GM23338 (cell line): ENCODE measurements around the gene NPAS3. TPM values are rescaled to one million over a fixed set of nuclear protein-coding genes. Genes with fewer than 3 reads are reported as not detected.

Experiments
- ATAC-seq: fragments of 200-7000 bp; cut with Tn5 transposase; 3 replicates; pipeline ENCODE4 v1.9.1; 2020
- DNase-seq: peaks from one replicate; pipeline ENCODE4 v3.0.0-alpha.2; 2015; ENCODE audit warnings: low spot score
- H2AFZ ChIP-seq: fragments of 200-600 bp; sonication (generic); 2 replicates; pipeline ENCODE4 v1.8.0; 2016; ENCODE audit warnings: antibody characterized with exemption, mild to moderate bottlenecking, moderate library complexity
- H3F3A ChIP-seq: fragments of 200-600 bp; sonication (generic); replicated peaks from 2 replicates; pipeline ENCODE4 v1.8.0; 2017; ENCODE audit warnings: antibody characterized with exemption, mixed run types, low read depth
- H3K27ac ChIP-seq: fragments of 200-600 bp; sonication (generic); 2 replicates; pipeline ENCODE4 v1.6.1; 2016; ENCODE audit warnings: low read depth
- H3K27me3 ChIP-seq: fragments of 200-600 bp; sonication (generic); 2 replicates; pipeline ENCODE4 v1.8.0; 2016; ENCODE audit warnings: mild to moderate bottlenecking, mixed run types, moderate library complexity; ENCODE audit not compliant: insufficient read depth
- H3K36me3 ChIP-seq: fragments of 200-600 bp; sonication (generic); 2 replicates; pipeline ENCODE4 v1.8.0; 2016; ENCODE audit warnings: mild to moderate bottlenecking; ENCODE audit not compliant: insufficient read depth
- H3K4me1 ChIP-seq: fragments of 200-600 bp; sonication (generic); 2 replicates; pipeline ENCODE4 v1.8.0; 2016; ENCODE audit warnings: mild to moderate bottlenecking, moderate library complexity; ENCODE audit not compliant: insufficient read depth
- H3K4me2 ChIP-seq: fragments of 200-600 bp; sonication (generic); 2 replicates; pipeline ENCODE4 v1.7.1; 2017; ENCODE audit warnings: mixed run types
- H3K4me3 ChIP-seq: fragments of 200-600 bp; sonication (generic); 2 replicates; pipeline ENCODE4 v1.6.1; 2016; ENCODE audit warnings: mixed run types
- H3K79me2 ChIP-seq: fragments of 200-600 bp; sonication (generic); replicated peaks from 2 replicates; pipeline ENCODE4 v1.8.0; 2017; ENCODE audit warnings: mild to moderate bottlenecking; ENCODE audit not compliant: insufficient read depth
- H3K9me2 ChIP-seq: fragments of 200-600 bp; sonication (generic); 2 replicates; pipeline ENCODE4 v1.8.0; 2017; ENCODE audit not compliant: insufficient read depth
- H4K20me1 ChIP-seq: fragments of 200-600 bp; sonication (generic); replicated peaks from 2 replicates; pipeline ENCODE4 v1.8.0; 2017; ENCODE audit warnings: mild to moderate bottlenecking; ENCODE audit not compliant: insufficient read depth
- H3K27ac Mint-ChIP-seq: 2 replicates; pipeline ENCODE4 v1.8.0; 2020; ENCODE audit warnings: inconsistent platforms, mild to moderate bottlenecking, moderate library complexity, mixed read lengths
- H3K27me3 Mint-ChIP-seq: 3 replicates; pipeline ENCODE4 v1.8.0; 2022; ENCODE audit warnings: low read depth, mild to moderate bottlenecking, moderate library complexity, mixed read lengths, inconsistent platforms; ENCODE audit not compliant: insufficient read depth, poor library complexity
- H3K36me3 Mint-ChIP-seq: 3 replicates; pipeline ENCODE4 v1.8.0; 2021; ENCODE audit warnings: low read depth, mild to moderate bottlenecking, inconsistent platforms, moderate library complexity, mixed read lengths
- H3K4me1 Mint-ChIP-seq: 3 replicates; pipeline ENCODE4 v1.8.0; 2020; ENCODE audit warnings: mild to moderate bottlenecking, inconsistent platforms, mixed read lengths
- H3K4me3 Mint-ChIP-seq: 3 replicates; pipeline ENCODE4 v1.8.0; 2021; ENCODE audit warnings: moderate library complexity, mild to moderate bottlenecking, inconsistent platforms, mixed read lengths
- H3K9me3 Mint-ChIP-seq: 3 replicates; pipeline ENCODE4 v1.8.0; 2020; ENCODE audit warnings: moderate library complexity, mild to moderate bottlenecking, inconsistent platforms, mixed read lengths
- CREB1 ChIP-seq: fragments of 250-450 bp; sonication (Bioruptor Pico); IDR thresholded peaks from 2 replicates; pipeline ENCODE4 v1.5.0; 2020; ENCODE audit warnings: low read depth, mild to moderate bottlenecking, moderate library complexity
- EZH2 ChIP-seq: fragments of 200-600 bp; sonication (generic); IDR thresholded peaks from one replicate; pipeline ENCODE4 v1.8.0; 2017; ENCODE audit warnings: antibody characterized with exemption, mild to moderate bottlenecking, low read depth; ENCODE audit not compliant: unreplicated experiment
- JUNB ChIP-seq: IDR thresholded peaks from one replicate; pipeline ENCODE4 v1.6.1; 2016; ENCODE audit warnings: antibody characterized with exemption; ENCODE audit not compliant: unreplicated experiment
- ZNF114 ChIP-seq: fragments of 250-450 bp; sonication (Bioruptor Pico); IDR thresholded peaks from 2 replicates; pipeline ENCODE4 v1.5.0; 2020; ENCODE audit warnings: mild to moderate bottlenecking, moderate library complexity
- ZNF331 ChIP-seq: fragments of 250-450 bp; sonication (Bioruptor Pico); IDR thresholded peaks from 2 replicates; pipeline ENCODE4 v1.5.0; 2020; ENCODE audit warnings: low read depth, mild to moderate bottlenecking, moderate library complexity
- polyA plus RNA-seq: library from polyadenylated mRNA; unstranded; fragments of >200 nt; fragmentation: Nextera tagmentation; extraction: Ambion mirVana; gene quantifications from 2 replicates; pipeline ENCODE4 v1.2.1, GENCODE V29; 2016
- total RNA-seq: library from RNA; depleted of rRNA; stranded (reverse); fragments of >200 nt; shearing (Covaris generic); gene quantifications from 2 replicates; pipeline ENCODE4 v1.2.3, GENCODE V29; 2014
- TF ChIP-seq, protein P1 (sequence below): fragments of 250-450 bp; sonication (Bioruptor Pico); IDR thresholded peaks from 2 replicates; pipeline ENCODE4 v1.5.0; 2020; ENCODE audit warnings: mild to moderate bottlenecking, moderate library complexity
- TF ChIP-seq, protein P2 (sequence below): IDR thresholded peaks from 2 replicates; pipeline ENCODE4 v1.6.1; 2016; ENCODE audit warnings: antibody characterized with exemption

Gene NPAS3
- total and polyA plus RNA-seq, 2 experiments from 2014 or later, result 0.17 to 0.19 TPM

DNA sequence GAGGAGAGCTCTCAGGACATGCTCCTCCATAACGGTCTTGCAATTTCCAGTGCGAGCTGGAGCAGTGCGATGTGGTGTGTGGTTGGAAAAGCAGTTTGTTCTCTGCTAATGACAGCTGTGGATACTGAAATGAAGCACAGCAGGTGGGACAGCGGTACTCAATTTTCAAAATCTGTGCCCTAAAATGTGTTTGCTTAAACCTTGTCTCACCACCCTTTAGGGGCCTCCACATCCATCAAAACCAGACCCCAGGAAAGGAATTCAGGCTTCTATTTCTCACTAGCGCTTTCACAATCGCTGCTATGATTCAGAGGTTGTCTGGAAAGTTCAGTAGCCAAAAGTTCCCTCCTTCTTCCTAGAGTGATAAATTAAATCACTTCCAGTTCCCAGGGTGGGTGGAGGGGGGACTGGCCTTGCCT, 571.4 kb downstream of the NPAS3 start:
- Histone ChIP-seq H3K4me1 (no peaks in the 10 kb centered on the region), H3K4me2 (no peak overlapping the region), H3K9me2 (no peaks in the 10 kb centered on the region), H3K79me2 (no peaks in the 10 kb centered on the region), H2AFZ (no peak overlapping the region), H3K27ac (no peak overlapping the region), H3K36me3 (no peaks in the 10 kb centered on the region), H3F3A (no peaks in the 10 kb centered on the region), H3K27me3 (no peaks in the 10 kb centered on the region), H3K4me3 (no peak overlapping the region), H4K20me1 (no peaks in the 10 kb centered on the region)
- Mint-ChIP-seq H3K27me3 (no peaks in the 10 kb centered on the region), H3K36me3 (no peaks in the 10 kb centered on the region), H3K4me1 (peaks cover 2% of the 10 kb centered on the region; the same call in 1 of the 3 replicates), H3K4me3 (no peak overlapping the region), H3K27ac (no peak overlapping the region), H3K9me3 (no peaks in the 10 kb centered on the region)
- DNase-seq (no peak), ATAC-seq (no peak)
- TF ChIP-seq EZH2 (no peak), ZNF331 (CRISPR knock-in tag) (no peak), ZNF114 (no peak), JUNB (no peak), CREB1 (CRISPR knock-in tag) (no peak)
- TF ChIP-seq, protein P1, sequence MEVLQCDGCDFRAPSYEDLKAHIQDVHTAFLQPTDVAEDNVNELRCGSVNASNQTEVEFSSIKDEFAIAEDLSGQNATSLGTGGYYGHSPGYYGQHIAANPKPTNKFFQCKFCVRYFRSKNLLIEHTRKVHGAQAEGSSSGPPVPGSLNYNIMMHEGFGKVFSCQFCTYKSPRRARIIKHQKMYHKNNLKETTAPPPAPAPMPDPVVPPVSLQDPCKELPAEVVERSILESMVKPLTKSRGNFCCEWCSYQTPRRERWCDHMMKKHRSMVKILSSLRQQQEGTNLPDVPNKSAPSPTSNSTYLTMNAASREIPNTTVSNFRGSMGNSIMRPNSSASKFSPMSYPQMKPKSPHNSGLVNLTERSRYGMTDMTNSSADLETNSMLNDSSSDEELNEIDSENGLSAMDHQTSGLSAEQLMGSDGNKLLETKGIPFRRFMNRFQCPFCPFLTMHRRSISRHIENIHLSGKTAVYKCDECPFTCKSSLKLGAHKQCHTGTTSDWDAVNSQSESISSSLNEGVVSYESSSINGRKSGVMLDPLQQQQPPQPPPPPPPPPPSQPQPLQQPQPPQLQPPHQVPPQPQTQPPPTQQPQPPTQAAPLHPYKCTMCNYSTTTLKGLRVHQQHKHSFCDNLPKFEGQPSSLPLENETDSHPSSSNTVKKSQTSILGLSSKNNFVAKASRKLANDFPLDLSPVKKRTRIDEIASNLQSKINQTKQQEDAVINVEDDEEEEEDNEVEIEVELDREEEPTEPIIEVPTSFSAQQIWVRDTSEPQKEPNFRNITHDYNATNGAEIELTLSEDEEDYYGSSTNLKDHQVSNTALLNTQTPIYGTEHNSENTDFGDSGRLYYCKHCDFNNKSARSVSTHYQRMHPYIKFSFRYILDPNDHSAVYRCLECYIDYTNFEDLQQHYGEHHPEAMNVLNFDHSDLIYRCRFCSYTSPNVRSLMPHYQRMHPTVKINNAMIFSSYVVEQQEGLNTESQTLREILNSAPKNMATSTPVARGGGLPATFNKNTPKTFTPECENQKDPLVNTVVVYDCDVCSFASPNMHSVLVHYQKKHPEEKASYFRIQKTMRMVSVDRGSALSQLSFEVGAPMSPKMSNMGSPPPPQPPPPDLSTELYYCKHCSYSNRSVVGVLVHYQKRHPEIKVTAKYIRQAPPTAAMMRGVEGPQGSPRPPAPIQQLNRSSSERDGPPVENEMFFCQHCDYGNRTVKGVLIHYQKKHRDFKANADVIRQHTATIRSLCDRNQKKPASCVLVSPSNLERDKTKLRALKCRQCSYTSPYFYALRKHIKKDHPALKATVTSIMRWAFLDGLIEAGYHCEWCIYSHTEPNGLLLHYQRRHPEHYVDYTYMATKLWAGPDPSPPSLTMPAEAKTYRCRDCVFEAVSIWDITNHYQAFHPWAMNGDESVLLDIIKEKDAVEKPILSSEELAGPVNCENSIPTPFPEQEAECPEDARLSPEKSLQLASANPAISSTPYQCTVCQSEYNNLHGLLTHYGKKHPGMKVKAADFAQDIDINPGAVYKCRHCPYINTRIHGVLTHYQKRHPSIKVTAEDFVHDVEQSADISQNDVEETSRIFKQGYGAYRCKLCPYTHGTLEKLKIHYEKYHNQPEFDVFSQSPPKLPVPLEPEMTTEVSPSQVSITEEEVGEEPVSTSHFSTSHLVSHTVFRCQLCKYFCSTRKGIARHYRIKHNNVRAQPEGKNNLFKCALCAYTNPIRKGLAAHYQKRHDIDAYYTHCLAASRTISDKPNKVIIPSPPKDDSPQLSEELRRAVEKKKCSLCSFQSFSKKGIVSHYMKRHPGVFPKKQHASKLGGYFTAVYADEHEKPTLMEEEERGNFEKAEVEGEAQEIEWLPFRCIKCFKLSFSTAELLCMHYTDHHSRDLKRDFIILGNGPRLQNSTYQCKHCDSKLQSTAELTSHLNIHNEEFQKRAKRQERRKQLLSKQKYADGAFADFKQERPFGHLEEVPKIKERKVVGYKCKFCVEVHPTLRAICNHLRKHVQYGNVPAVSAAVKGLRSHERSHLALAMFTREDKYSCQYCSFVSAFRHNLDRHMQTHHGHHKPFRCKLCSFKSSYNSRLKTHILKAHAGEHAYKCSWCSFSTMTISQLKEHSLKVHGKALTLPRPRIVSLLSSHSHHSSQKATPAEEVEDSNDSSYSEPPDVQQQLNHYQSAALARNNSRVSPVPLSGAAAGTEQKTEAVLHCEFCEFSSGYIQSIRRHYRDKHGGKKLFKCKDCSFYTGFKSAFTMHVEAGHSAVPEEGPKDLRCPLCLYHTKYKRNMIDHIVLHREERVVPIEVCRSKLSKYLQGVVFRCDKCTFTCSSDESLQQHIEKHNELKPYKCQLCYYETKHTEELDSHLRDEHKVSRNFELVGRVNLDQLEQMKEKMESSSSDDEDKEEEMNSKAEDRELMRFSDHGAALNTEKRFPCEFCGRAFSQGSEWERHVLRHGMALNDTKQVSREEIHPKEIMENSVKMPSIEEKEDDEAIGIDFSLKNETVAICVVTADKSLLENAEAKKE (CRISPR knock-in tag), result no peak
- TF ChIP-seq, protein P2, sequence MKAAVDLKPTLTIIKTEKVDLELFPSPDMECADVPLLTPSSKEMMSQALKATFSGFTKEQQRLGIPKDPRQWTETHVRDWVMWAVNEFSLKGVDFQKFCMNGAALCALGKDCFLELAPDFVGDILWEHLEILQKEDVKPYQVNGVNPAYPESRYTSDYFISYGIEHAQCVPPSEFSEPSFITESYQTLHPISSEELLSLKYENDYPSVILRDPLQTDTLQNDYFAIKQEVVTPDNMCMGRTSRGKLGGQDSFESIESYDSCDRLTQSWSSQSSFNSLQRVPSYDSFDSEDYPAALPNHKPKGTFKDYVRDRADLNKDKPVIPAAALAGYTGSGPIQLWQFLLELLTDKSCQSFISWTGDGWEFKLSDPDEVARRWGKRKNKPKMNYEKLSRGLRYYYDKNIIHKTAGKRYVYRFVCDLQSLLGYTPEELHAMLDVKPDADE, result no peak
